Testis (tissue), 3 donors: Measurements from ENCODE around the gene TTLL5. TPM values are rescaled to one million over a fixed set of nuclear protein-coding genes. Genes with fewer than 3 reads are reported as not detected.

ENCODE experiments used
- DNase-seq: peaks from one replicate; pipeline ENCODE4 v3.0.0-alpha.2; 2019
- H3K27ac ChIP-seq, 2 donors: fragments of 200-600 bp; sonication (generic); one replicate each; pipeline ENCODE4 v1.5.1; 2019
- H3K27me3 ChIP-seq: fragments of 200-600 bp; sonication (generic); one replicate; pipeline ENCODE4 v1.5.1; 2019
- H3K36me3 ChIP-seq: fragments of 200-600 bp; sonication (generic); one replicate; pipeline ENCODE4 v1.5.1; 2017; ENCODE audit warnings: low read depth; ENCODE audit errors: missing control alignments
- H3K4me1 ChIP-seq: fragments of 200-600 bp; sonication (generic); one replicate; pipeline ENCODE4 v1.5.1; 2019
- H3K4me3 ChIP-seq, 2 donors: fragments of 200-600 bp; sonication (generic); one replicate each; pipeline ENCODE4 v1.5.1; 2017 to 2019
- H3K9me3 ChIP-seq: fragments of 200-600 bp; sonication (generic); one replicate; pipeline ENCODE4 v1.5.1; 2017
- POLR2A ChIP-seq: fragments of 450-650 bp; IDR thresholded peaks from one replicate; pipeline ENCODE4 v1.6.1; 2017; ENCODE audit warnings: antibody characterized with exemption, mild to moderate bottlenecking, moderate library complexity
- WGBS, 2 donors: methylation state at CpG; one replicate each; pipeline ENCODE4 v1.1.5; 2018; 5-methylcytosine and 5-hydroxymethylcytosine counted together
- intact Hi-C: fragments of 100-400 bp; cut with DNase I; formaldehyde crosslinking; loops from one replicate; pipeline ENCODE4 v1.15.1; 2023; ENCODE audit warnings: low total_unique reads
- polyA plus RNA-seq: library from polyadenylated mRNA; stranded (reverse); fragments of 350-450 nt; fragmentation: Illumina TruSeq; extraction: RNeasy Lipid Tissue Mini Kit (QIAGEN cat#74804); gene quantifications from one replicate; pipeline ENCODE4 v1.2.3, GENCODE V29; 2014; ENCODE audit warnings: low read depth, low replicate concordance; ENCODE audit not compliant: insufficient read depth
- total RNA-seq, 2 donors: library from RNA; depleted of rRNA; stranded (reverse); fragments of >200 nt; gene quantifications; one replicate each; pipeline ENCODE4 v1.2.3, GENCODE V29; 2016
- TF ChIP-seq, protein P1 (sequence below), 3 experiments: fragments of 450-650 bp in 2 of 3; fragments of 200-600 bp in 1 of 3; sonication (generic) in 1 of 3; IDR thresholded peaks; one replicate each; pipeline ENCODE4 v1.5.1; 2016 to 2019; ENCODE audit warnings: antibody characterized with exemption in 3 of 3, mild to moderate bottlenecking in 2 of 3, moderate library complexity in 1 of 3

TTLL5 gene
- total and polyA plus RNA-seq, 3 donors from 2014 or later, result 112 to 318 (median 155) TPM

DNA sequence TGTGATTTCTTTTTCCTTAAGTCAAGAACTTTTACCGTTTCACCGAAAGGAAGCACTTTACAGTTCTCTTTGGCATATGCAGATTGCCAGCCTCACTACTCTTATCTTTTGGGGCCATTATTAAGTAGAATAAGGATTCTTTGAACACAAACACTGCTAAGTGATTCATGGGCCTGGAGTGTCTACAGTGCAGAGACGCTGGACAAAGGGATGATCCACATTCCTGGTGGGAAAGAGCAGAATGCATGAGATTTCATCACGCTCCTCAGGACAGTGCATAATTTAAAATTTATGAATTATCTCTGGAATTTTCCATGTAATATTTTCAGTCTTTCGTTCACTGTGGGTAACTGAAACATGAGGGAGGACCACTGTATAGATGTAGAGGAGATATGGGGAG is 90.2 kb downstream of the TTLL5 start:
- H3K9me3 ChIP-seq, result no peaks in the 10 kb centered on the region
- H3K27me3 ChIP-seq, result no peaks in the 10 kb centered on the region
- H3K4me1 ChIP-seq, result no peaks in the 10 kb centered on the region
- no peaks in the 10 kb centered on the region for H3K36me3 ChIP-seq
- no peak for TF ChIP-seq POLR2A
- TF ChIP-seq, protein P1, sequence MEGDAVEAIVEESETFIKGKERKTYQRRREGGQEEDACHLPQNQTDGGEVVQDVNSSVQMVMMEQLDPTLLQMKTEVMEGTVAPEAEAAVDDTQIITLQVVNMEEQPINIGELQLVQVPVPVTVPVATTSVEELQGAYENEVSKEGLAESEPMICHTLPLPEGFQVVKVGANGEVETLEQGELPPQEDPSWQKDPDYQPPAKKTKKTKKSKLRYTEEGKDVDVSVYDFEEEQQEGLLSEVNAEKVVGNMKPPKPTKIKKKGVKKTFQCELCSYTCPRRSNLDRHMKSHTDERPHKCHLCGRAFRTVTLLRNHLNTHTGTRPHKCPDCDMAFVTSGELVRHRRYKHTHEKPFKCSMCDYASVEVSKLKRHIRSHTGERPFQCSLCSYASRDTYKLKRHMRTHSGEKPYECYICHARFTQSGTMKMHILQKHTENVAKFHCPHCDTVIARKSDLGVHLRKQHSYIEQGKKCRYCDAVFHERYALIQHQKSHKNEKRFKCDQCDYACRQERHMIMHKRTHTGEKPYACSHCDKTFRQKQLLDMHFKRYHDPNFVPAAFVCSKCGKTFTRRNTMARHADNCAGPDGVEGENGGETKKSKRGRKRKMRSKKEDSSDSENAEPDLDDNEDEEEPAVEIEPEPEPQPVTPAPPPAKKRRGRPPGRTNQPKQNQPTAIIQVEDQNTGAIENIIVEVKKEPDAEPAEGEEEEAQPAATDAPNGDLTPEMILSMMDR (IDR thresholded peaks at IDR 0.05), result no peak
- no peak for DNase-seq
- H3K4me3 ChIP-seq, result no peak overlapping the region
- no peak overlapping the region for H3K27ac ChIP-seq
- intact Hi-C loops, result no loop called here
- WGBS, 2 donors, result 90 to 93% methylated on average over 5 of the region's 5 CpGs

- Histone ChIP-seq H3K27ac (no peak overlapping the region), H3K27me3 (no peaks in the 10 kb centered on the region), H3K4me3 (no peak overlapping the region), H3K4me1 (no peaks in the 10 kb centered on the region), H3K9me3 (no peaks in the 10 kb centered on the region), H3K36me3 (no peaks in the 10 kb centered on the region)
- 77 to 79% methylated on average over 3 of the region's 3 CpGs for WGBS, 2 donors
- no peak for DNase-seq
- intact Hi-C loops, result no loop called here
- TF ChIP-seq, protein P1 (IDR thresholded peaks at IDR 0.05), result no peak
- TF ChIP-seq POLR2A, result no peak
Observed at GRCh38 chr14:75752086-75752485, 91.0 kb downstream of the TTLL5 start.

- TF ChIP-seq, protein P1 (IDR thresholded peaks at IDR 0.05), result no peak
- TF ChIP-seq POLR2A, result no peak
- H3K27me3 ChIP-seq, result no peaks in the 10 kb centered on the region
- DNase-seq, result no peak
- H3K4me3 ChIP-seq, result no peak overlapping the region
- no peaks in the 10 kb centered on the region for H3K9me3 ChIP-seq
- intact Hi-C loops, result no loop called here
- H3K4me1 ChIP-seq, result no peaks in the 10 kb centered on the region
- no peak overlapping the region for H3K27ac ChIP-seq
- no peaks in the 10 kb centered on the region for H3K36me3 ChIP-seq
- WGBS, 2 donors, result 69 to 70% methylated on average over 4 of the region's 4 CpGs
Observed at GRCh38 chr14:75752907-75753594, 92.0 kb downstream of the TTLL5 start.

- Histone ChIP-seq H3K4me3 (no peak overlapping the region), H3K9me3 (no peaks in the 10 kb centered on the region), H3K36me3 (no peaks in the 10 kb centered on the region), H3K27me3 (no peaks in the 10 kb centered on the region), H3K27ac (no peak overlapping the region), H3K4me1 (no peaks in the 10 kb centered on the region)
- TF ChIP-seq POLR2A, result no peak
- TF ChIP-seq, protein P1 (IDR thresholded peaks at IDR 0.05), result no peak
- intact Hi-C loops, result no loop called here
- 64 to 65% methylated on average over 4 of the region's 4 CpGs for WGBS, 2 donors
- DNase-seq, result no peak
Observed at GRCh38 chr14:75753696-75754095, 92.7 kb downstream of the TTLL5 start.
